ENCODE measurements around the gene HAVCR1.
A peak's percentile ranks its signal among the peaks of the same experiment; 100 is the strongest.
"Not testable (repeated sequence)": the region's sequence is repeated elsewhere in the genome, so short reads cannot be mapped to it uniquely, and the experiment has no call there.

The HAVCR1 gene

DNA sequence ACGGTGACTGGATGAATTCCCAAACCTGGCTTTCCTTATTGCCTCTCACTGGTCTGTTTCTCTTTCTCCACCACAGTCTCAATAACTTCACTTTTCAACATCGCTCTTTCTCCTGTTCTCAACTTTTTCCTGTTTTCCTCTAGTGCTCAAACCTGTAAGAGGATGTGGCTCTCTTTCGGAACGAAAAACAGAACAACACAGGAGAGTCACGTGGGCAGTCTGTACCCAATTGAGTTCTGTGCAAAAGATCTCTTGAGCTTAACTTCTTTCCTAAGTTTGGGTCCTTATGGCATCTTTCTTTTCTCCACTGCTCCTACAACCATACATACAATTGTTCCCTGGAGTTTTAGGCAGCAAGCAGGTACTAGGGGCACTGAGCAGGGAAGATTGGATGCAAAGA is 8.9 kb downstream of the HAVCR1 start:
- DNase-seq (ENCODE audit: low spot score): no peak
- FAIRE-seq: no peak

DNA sequence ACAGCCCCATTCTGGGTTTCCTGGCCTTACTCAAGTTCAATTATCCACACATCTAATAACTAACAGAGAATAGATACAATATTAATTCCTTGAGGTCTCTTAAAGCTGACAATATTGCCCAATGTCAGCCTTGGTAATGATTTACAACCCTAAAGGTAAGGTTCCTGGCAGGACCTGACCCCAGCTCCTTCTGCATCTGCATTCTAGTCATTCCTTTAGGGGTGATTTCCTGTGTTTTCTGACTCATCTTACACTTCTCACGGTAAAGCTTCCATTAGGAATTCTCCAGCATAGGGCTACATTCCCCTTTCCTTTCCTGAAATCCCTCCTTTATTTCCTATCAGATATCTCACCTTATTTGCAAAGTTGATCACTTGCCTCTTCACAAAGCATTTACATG is 9.3 kb downstream of the HAVCR1 start:
- FAIRE-seq: no peak
- peak; percentile 62 for DNase-seq (ENCODE audit: low spot score)

DNA sequence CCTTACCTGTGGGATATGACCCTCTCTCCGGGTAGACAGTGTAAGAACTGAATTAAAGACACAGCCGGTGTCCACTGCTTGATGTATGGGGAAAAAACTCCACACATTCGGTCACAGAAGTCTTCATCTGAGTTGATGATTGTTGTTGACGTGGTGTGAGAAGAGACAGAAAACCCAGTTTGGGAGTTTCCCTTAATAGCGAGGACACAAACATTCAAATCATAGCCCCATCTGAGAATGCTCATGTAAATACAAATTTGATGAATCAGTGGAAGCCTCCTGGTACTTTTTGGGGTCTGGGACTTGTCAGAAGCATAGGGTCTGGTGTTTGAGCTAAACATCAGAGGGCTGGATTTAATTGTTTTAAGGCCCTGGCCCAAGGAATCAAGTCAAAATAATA is 11.0 kb downstream of the HAVCR1 start:
- no peak for FAIRE-seq
- no peak for DNase-seq (ENCODE audit: low spot score)

DNA sequence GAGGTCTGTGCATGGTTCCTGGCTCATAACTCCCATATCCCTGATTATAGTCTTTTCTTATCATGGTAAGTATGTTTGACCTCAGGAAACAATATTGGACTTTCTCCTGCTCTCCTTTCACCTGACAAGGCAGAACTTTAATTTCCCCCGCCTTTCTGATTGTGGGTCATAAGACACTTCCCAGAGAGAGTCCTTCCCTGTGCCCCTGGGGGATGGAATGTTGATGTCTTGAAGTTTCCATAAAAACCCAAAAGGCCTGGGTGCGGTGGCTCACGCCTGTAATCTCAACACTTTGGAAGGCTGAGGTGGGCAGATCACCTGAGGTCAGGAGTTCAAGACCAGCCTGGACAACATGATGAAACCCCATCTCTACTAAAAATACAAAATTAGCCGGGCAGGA is 11.9 kb downstream of the HAVCR1 start:
- not testable (repeated sequence) for FAIRE-seq; DNase-seq (ENCODE audit: low spot score)

DNA sequence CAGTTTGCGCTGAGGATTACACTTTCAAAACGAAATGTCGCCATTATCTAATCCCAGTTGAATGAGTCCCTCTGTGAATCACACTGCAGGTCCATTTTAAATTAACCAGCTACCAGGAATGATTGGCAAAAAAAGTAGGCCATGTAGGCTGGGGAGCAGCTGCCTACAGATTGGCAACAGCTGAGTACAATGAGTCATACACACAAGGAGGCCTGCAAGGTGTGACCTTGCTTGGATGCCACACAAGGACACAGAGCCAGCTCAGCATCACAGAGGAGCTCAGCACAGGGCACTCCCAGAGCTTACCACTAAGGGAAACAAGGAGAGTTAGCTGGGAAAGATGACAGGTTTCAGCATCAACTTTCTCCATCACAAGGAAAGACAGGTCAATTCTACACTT is 12.9 kb downstream of the HAVCR1 start:
- FAIRE-seq: peak; percentile 13
- peak; percentile 66 for DNase-seq (ENCODE audit: low spot score)

DNA sequence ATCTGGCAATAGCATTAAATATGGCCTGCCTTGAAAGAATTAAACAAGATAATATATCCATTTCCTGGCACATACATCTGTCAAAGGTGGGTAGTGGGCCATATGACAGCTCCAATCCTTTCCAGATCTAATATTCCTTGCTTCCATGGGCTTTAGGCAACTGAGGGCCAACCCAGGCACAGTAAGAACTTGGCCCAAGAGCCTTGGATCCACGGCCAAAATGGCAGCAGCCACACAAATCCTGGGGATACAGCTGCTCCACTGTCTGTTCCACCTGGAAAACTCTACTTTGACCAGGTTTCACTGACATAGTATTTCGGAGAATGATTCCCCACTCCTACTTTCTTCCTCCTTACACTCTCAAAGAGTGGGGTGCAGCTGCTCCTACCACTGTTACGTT is 13.3 kb downstream of the HAVCR1 start:
- no peak for FAIRE-seq
- no peak for DNase-seq (ENCODE audit: low spot score)

DNA sequence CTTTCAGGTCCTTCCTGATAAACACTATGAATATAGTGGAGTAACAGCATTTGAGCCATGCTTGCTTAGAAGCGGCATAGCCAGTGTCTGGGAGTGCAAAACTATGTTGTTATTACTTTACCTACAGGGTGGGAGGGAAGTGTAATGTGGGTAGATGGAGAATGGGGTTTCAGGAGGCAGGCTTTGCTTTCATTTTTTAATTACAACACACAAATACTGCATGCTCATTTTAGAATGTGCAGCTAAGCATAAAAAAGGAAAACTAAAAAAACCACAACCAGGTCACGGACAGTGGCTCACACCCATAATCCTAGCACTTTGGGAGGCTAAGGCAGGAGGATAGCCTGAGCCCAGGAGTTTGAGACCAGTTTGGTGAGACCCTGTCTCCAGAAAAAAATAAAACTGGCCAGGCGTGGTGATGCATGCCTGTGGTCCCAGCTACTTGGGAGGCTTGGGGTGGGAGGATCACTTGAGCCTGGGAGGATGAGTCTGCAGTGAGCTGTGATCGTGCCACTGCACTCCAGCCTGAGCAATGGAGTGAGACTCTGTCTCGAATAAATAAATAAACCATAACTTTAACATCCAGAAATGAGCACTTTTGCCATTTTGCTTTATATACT is 20.2 kb downstream of the HAVCR1 start:
- no peak for DNase-seq (ENCODE audit: low spot score)
- FAIRE-seq: no peak

DNA sequence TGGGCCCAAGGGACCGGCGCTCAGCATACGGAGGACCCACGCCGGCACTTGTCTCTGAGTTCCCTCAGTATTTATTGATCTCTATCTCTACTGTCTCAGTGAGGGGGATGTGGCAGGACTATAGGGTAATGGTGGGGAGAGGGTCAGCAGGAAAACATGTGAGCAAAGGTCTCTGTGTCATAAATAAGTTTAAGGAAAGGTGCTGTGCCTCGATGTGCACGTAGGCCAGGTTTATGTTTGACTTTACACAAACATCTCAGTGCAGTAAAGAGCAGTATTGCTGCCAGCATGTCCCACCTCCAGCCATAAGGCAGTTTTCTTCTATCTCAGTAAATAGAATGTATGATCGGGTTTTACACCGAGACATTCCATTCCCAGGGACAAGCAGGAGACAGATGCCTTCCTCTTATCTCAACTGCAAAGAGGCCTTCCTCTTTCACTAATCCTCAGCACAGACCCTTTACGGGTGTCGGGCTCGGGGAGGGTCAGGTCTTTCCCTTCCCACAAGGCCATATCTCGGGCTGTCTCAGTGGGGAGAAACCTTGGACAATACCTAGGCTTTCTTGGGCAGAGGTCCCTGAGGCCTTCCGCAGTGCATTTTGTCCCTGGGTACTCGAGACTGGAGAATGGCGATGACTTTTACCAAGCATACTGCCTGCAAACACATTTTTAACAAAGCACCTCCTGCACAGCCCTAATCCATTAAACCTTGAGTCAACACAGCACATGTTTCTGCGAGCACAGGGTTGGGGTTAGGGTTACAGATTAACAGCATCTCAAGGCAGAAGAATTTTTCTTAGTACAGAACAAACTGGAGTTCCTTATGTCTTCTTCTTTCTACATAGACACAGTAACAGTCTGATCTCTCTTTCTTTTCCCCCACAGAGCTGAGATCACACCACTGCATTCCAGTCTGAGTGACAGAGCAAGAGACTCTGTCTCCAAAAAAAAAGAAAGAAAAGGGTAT is 24.5 kb downstream of the HAVCR1 start:
- DNase-seq (ENCODE audit: low spot score); FAIRE-seq: not testable (repeated sequence)

DNA sequence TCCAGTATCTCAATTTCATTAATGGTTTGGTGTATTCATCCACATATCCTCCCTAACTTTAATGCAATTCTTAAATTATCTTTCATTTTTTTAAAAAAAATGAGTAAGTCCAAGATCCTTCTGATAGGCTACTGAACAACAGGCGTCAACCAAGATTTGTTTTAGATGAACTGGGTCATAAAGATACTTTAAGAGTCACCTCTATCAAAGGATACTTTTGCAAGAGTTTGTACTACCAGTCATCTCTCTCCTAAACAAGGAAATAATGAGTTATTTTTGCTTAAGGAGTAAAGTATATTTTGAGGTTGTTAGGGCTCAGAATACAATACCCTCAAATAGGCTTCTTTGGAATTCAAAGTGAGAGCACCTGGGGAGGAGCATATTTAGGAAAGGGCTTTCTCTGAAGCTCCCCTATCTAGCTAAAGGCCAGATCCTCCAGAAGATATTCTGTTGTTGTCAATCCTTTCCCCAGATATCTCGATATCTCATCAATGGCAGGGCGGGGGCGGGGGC is 25.8 kb downstream of the HAVCR1 start:
- FAIRE-seq (no peak), DNase-seq (ENCODE audit: low spot score) (no peak)

DNA sequence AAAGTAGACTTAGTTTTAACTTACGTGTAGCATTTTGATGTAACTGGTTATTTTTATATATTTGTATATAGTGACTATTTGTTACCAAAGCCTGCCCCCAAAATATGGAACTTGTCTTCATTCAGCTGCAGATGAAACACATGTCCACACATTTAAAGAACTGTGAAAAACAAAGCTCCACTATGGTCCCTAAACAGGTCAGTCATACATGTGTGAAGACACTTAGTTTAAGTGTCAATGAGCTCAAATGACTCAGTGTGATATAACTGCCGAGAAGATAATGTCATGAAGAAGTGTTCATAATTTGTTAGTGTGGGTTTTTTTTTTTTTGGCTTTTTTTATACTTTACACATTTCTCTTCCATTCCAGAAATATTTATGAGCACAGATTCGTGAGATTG is 28.2 kb downstream of the HAVCR1 start:
- DNase-seq (ENCODE audit: low spot score) (no peak), FAIRE-seq (no peak)

DNA sequence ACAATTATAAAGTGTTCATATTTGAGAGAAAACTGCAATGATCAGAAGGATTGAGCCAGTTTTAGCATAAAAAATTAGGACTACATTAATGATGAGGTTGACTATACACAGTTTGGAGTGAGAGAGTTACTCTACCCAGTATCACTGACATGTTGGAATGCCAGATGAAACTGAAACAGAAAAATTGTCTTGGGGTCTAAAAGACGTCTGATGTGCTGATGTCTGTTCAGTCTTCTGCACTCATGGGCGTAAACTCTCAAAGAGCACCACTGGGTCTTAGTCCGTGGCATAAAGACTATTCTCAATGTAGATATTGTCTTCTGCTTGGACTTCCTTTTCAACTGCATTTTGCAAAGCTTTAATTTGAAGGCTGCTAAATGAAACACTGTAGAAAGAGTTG is 29.5 kb downstream of the HAVCR1 start:
- no peak for FAIRE-seq
- DNase-seq (ENCODE audit: low spot score): no peak

DNA sequence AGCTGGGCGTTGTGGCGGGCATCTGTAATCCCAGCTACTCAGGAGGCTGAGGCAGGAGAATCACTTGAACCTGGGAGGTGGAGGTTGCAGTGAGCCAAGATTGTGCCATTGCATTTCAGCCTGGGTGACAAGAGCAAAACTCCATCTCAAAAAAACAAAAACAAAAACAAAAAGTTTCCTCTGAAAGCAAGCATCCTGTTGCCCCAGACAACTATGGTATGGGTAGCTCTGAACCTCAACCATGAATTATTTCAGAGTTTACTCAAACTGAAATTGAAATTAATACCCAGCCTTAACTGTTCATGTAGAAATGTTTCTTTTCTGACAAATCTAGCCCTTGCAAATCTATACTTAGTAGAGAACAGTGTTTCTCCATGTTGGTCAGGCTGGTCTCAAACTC is 31.3 kb downstream of the HAVCR1 start:
- not testable (repeated sequence) for DNase-seq (ENCODE audit: low spot score); FAIRE-seq

DNA sequence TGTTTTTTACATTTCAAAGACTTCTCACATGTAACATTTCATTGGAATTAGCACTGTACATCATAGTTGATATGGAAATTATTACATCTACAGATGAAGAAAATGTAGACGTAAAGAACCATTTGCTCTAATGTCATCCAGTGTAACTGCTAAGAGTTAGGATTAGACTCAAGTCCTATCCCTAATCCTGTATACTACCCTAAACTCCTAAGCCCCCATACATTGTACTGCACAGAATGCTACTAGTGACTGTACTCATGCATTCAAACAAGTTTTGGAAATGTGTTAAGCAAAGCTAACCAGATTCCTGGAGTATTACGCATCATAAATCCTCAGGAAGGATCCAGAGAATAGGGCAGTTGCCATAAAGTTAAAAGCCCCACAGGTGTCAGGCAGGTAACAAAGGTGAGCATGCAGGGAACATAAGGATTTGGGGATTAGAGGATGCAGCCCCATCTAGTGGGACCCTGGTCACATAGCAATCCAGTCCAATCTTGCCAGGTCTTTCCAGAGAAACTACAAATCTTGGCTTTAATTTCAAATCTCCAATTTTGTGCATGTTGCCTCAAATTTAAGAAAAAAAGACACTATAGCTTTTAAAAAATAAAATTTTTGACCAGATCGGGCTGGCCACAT is 32.0 kb downstream of the HAVCR1 start:
- DNase-seq (ENCODE audit: low spot score) (peak; percentile 56), FAIRE-seq (no peak)

DNA sequence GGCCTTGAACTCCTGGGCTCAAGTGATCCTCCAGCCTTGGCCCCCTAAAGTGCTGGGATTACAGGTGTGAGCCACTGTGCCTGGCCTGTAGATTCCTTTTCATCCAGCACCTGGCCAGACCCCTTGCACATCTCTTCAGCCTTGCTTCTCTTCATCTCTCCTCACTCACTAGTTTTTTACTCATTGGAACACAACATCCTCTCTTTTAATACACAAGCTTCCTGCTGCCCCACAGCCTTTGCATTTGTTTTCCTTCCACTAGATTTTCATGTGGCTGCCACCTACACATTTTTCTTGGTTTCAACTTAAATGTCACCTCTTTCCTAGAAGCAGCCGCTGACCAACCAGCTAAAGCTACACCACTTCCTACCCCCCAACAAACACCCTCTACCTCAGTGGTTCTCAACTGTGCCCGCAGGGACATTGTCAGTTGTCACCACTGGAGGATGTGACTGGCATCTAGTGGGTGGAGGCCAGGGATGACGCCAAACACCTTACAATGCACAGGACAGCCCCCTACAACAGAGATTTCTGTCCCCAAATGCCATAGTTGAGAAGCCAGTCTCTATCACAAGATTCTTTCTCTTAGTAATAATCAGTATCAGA is 33.7 kb downstream of the HAVCR1 start:
- DNase-seq (ENCODE audit: low spot score): no peak
- no peak for FAIRE-seq

DNA sequence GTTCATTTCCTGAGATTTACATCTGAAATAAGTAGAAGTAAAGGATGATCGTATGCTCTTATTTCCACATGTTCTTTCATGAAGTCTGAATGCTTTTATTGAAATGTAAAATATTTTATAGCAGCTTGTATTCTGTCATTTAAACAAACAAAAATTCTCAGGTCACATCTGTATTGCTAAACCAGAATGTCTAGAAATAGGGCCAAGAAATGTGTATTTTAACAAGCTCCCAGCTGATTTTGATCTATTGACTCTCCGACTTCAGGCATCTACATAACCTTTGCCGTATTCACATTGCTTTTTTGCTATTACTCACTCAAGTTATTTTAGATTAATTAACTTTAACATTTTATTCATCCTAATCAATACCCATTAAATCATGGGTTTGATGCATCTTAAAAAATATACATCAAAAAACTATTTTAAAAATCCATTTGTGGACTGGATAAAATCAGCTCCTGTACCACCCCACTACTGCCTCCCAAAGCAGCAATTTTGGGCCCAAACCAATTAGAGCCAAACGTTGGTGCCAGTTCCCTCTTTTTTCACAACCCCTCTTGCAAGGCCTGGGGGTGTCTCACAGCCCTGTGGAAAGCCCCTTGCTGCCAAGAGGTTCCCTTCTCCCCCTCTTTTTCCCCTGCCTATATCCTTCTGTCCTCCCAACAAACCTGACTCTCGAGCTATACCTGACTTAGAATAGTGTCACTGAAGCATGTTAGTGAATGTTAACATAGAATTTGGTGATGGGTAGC is 34.5 kb downstream of the HAVCR1 start:
- no peak for DNase-seq (ENCODE audit: low spot score)
- no peak for FAIRE-seq

DNA sequence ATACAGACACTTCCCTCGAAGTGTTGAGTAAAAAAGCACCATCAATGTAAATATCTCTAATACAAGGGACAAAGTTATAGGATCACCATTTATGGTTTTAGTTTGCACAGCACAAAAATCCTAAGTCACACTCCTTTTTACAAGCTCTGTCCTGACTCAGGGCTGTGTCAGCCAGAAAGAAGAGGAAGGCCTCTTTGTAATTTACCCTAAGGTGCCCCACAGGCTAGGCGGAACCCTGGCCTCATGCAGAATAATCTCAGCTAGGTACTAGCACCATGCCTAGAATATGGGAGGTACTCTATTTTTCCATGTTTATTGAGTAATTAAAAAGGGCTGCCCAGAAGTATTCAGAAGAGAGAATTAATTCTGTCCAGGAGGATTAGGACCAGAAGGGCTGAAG is 36.9 kb downstream of the HAVCR1 start:
- DNase-seq (ENCODE audit: low spot score): no peak
- no peak for FAIRE-seq

DNA sequence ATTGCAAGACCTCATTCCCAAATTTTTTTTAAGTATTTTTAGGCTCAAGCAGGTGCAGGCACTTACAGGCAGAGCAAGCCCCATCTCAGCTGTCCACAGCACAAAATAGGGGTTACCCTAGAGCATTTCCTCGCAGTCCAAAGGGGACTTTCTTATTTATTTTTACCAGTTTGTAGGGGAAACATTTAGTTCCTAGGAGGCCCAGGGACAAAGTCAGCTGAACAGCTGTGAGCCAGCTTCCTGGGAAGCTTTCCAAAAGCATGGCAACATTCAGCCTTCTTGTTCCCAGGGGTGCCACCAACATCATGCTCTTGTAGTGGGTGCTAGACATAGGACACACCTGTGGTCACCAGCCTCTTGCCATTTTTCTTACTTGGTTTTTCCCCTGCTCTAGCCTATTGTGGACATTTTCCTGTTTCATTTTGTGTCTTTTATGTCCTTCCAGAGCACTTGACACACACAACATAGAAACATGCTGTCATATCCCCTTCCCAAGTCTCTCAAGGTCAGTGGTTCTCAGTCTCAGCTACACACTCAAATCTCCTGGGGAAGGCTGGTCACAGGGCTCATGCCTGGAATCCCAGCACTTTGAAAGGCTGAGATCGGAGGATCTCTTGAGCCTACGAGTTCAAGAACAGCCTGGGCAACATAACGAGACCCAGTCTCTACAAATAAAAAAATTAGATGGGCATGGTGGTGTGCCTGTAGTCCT is 38.2 kb downstream of the HAVCR1 start:
- DNase-seq (ENCODE audit: low spot score) (no peak), FAIRE-seq (no peak)

DNA sequence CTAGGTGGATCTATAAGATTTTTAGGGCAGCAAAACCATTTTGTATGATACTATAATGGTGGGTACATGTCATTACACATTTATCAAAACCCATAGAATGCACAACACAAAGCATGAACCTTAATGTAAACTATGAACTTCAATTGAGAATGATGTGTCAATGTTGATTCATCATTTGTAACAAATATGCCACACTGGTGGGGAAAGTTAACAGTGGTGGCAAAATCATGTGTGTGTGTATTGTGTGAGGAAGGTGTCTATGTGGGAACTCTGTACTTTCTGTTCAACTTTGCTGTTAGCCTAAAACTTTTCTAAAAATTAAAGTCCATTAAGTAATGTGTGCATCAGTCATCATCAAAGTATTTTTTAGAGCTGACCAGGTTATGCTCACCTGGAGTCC is 38.9 kb downstream of the HAVCR1 start:
- no peak for DNase-seq (ENCODE audit: low spot score)
- FAIRE-seq: no peak

DNA sequence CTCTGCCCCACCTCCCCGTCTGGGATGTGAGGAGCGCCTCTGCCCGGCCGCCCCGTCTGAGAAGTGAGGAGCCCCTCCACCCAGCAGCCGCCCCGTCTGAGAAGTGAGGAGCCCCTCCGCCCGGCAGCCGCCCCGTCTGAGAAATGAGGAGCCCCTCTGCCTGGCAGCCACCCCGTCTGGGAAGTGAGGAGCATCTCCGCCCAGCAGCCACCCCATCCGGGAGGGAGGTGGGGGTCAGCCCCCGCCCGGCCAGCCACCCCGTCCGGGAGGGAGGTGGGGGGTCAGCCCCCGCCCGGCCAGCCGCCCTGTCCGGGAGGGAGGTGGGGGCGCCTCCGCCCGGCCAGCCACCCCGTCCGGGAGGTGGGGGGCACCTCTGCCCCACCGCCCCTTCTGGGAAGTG is 44.8 kb downstream of the HAVCR1 start:
- DNase-seq (ENCODE audit: low spot score); FAIRE-seq: not testable (repeated sequence)

DNA sequence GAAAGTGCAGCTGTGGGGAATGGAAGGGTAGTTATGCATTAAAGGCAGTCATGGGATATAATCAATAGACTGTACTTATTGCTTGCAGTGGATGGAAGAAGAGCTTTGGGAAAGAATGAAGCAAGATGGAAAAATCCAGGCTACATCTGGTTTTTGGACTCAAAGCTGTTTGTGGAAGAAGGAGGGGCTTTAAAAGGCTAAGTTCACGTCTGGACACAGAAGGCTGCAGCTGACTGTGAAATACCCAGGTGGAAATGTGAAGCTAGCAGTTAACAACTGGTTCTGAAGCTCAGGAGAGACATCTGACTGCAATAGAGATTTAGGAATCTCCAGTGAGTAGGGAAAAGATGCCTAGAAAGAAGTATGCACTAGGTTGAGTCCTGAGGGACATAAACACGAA is 52.7 kb downstream of the HAVCR1 start:
- FAIRE-seq (no peak), DNase-seq (ENCODE audit: low spot score) (no peak)
